H9 (cell line): ENCODE measurements around the gene CD47. TPM values are rescaled to one million over a fixed set of nuclear protein-coding genes. Genes with fewer than 3 reads are reported as not detected.

Experiments used
- DNase-seq: peaks from one replicate; pipeline ENCODE4 v3.0.0-alpha.2; 2017
- H2AFZ ChIP-seq: one replicate; pipeline ENCODE4 v1.6.1; 2013; ENCODE audit warnings: mild to moderate bottlenecking, low read length, control low read depth, moderate library complexity
- H2AK5ac ChIP-seq: 2 replicates; pipeline ENCODE4 v1.6.1; 2013; ENCODE audit warnings: low read length, control low read depth, mixed read lengths; ENCODE audit not compliant: insufficient read length
- H2BK120ac ChIP-seq: one replicate; pipeline ENCODE4 v1.6.1; 2013; ENCODE audit warnings: low read depth, mild to moderate bottlenecking, low read length, control low read depth, inconsistent platforms; ENCODE audit not compliant: poor library complexity, severe bottlenecking
- H2BK12ac ChIP-seq: 2 replicates; pipeline ENCODE4 v1.6.1; 2013; ENCODE audit warnings: low read length, control low read depth, mixed read lengths, low read depth; ENCODE audit not compliant: insufficient read length
- H2BK15ac ChIP-seq: 2 replicates; pipeline ENCODE4 v1.6.1; 2013; ENCODE audit warnings: low read depth, low read length, control low read depth
- H2BK20ac ChIP-seq: one replicate; pipeline ENCODE4 v1.6.1; 2013; ENCODE audit warnings: low read depth, mild to moderate bottlenecking, low read length, control low read depth, inconsistent platforms; ENCODE audit not compliant: poor library complexity, severe bottlenecking
- H2BK5ac ChIP-seq: 2 replicates; pipeline ENCODE4 v1.6.1; 2013; ENCODE audit warnings: low read length, control low read depth, mixed read lengths; ENCODE audit not compliant: insufficient read length
- H3K14ac ChIP-seq: 2 replicates; pipeline ENCODE4 v1.6.1; 2013; ENCODE audit warnings: low read length, control low read depth; ENCODE audit not compliant: insufficient read depth
- H3K18ac ChIP-seq: 2 replicates; pipeline ENCODE4 v1.6.1; 2013; ENCODE audit warnings: low read depth, mild to moderate bottlenecking, mixed read lengths, low read length, control low read depth; ENCODE audit not compliant: insufficient read length
- H3K23ac ChIP-seq: 2 replicates; pipeline ENCODE4 v1.6.1; 2013; ENCODE audit warnings: low read length, control low read depth, mixed read lengths, low read depth; ENCODE audit not compliant: insufficient read length
- H3K23me2 ChIP-seq: 2 replicates; pipeline ENCODE4 v1.6.1; 2013; ENCODE audit warnings: low read depth, mild to moderate bottlenecking, mixed read lengths, low read length, control low read depth; ENCODE audit not compliant: insufficient read length, poor library complexity, severe bottlenecking
- H3K27ac ChIP-seq: 2 replicates; pipeline ENCODE4 v1.5.1; 2013; ENCODE audit warnings: low read length, control low read depth, mixed read lengths, low read depth; ENCODE audit not compliant: insufficient read length
- H3K27me3 ChIP-seq: 2 replicates; pipeline ENCODE4 v1.6.1; 2013; ENCODE audit warnings: low read length, control low read depth, inconsistent platforms; ENCODE audit not compliant: insufficient read depth
- H3K4ac ChIP-seq: 2 replicates; pipeline ENCODE4 v1.6.1; 2013; ENCODE audit warnings: low read depth, mild to moderate bottlenecking, control low read depth, inconsistent platforms, low read length, moderate library complexity
- H3K4me1 ChIP-seq: 2 replicates; pipeline ENCODE4 v1.6.1; 2013; ENCODE audit warnings: low read length, control low read depth, inconsistent platforms; ENCODE audit not compliant: insufficient read depth
- H3K4me2 ChIP-seq: 2 replicates; pipeline ENCODE4 v1.6.1; 2013; ENCODE audit warnings: low read length, control low read depth, mixed read lengths; ENCODE audit not compliant: insufficient read length, insufficient read depth
- H3K56ac ChIP-seq: 2 replicates; pipeline ENCODE4 v1.6.1; 2013; ENCODE audit warnings: low read depth, mild to moderate bottlenecking, mixed read lengths, low read length, control low read depth; ENCODE audit not compliant: insufficient read length
- H3K79me1 ChIP-seq: 2 replicates; pipeline ENCODE4 v1.6.1; 2013; ENCODE audit warnings: low read depth, mild to moderate bottlenecking, moderate library complexity, low read length, control low read depth, inconsistent platforms; ENCODE audit not compliant: insufficient read depth, poor library complexity, severe bottlenecking
- H3K79me2 ChIP-seq: 2 replicates; pipeline ENCODE4 v1.6.1; 2013; ENCODE audit warnings: low read length, control low read depth, inconsistent platforms; ENCODE audit not compliant: insufficient read depth
- H3K9ac ChIP-seq: 2 replicates; pipeline ENCODE4 v1.6.1; 2013; ENCODE audit warnings: low read length, control low read depth, mixed read lengths; ENCODE audit not compliant: insufficient read length; ENCODE audit errors: extremely low read depth
- H3K9me3 ChIP-seq: one replicate; pipeline ENCODE4 v1.6.1; 2013; ENCODE audit warnings: low read depth, low read length, inconsistent platforms; ENCODE audit not compliant: control insufficient read depth
- H3T11ph ChIP-seq: one replicate; pipeline ENCODE4 v1.6.1; 2013; ENCODE audit warnings: mild to moderate bottlenecking, low read length, control low read depth, inconsistent platforms
- H4K20me1 ChIP-seq: one replicate; pipeline ENCODE4 v1.6.1; 2013; ENCODE audit not compliant: control insufficient read depth, insufficient read length, insufficient read depth
- H4K5ac ChIP-seq: 2 replicates; pipeline ENCODE4 v1.6.1; 2013; ENCODE audit warnings: low read depth, mild to moderate bottlenecking, mixed read lengths, low read length, control low read depth; ENCODE audit not compliant: insufficient read length
- H4K8ac ChIP-seq: replicated peaks from 2 replicates; pipeline ENCODE4 v1.6.1; 2013; ENCODE audit warnings: low read length, control low read depth, mixed read lengths, low read depth; ENCODE audit not compliant: insufficient read length
- H4K91ac ChIP-seq: 2 replicates; pipeline ENCODE4 v1.6.1; 2013; ENCODE audit warnings: low read depth, mild to moderate bottlenecking, moderate library complexity, mixed read lengths, low read length, control low read depth; ENCODE audit not compliant: insufficient read length
- H3K27ac Mint-ChIP-seq, 3 experiments: 2 replicates in 2 of 3; 3 replicates in 1 of 3; pipeline ENCODE4 v1.8.0; 2020 to 2021; ENCODE audit warnings: mixed read lengths in 3 of 3, mild to moderate bottlenecking in 1 of 3, moderate library complexity in 1 of 3
- H3K27me3 Mint-ChIP-seq: 2 replicates; pipeline ENCODE4 v1.8.0; 2021; ENCODE audit warnings: low read depth, mild to moderate bottlenecking, moderate library complexity, mixed read lengths
- H3K36me3 Mint-ChIP-seq, 3 experiments: 2 replicates in 2 of 3; 3 replicates in 1 of 3; pipeline ENCODE4 v1.8.0; 2020 to 2021; ENCODE audit warnings: low read depth in 3 of 3, mixed read lengths in 3 of 3; ENCODE audit not compliant: insufficient read depth in 1 of 3
- H3K4me1 Mint-ChIP-seq, 2 experiments: 2 replicates each; pipeline ENCODE4 v1.8.0; 2020; ENCODE audit warnings: mixed read lengths in 2 of 2
- H3K4me3 Mint-ChIP-seq, 2 experiments: 2 replicates in 1 of 2; 3 replicates in 1 of 2; pipeline ENCODE4 v1.8.0; 2020 to 2021; ENCODE audit warnings: mild to moderate bottlenecking in 2 of 2, mixed read lengths in 2 of 2, moderate library complexity in 1 of 2
- H3K9me3 Mint-ChIP-seq, 2 experiments: 2 replicates in 1 of 2; 3 replicates in 1 of 2; pipeline ENCODE4 v1.8.0; 2020; ENCODE audit warnings: mild to moderate bottlenecking in 2 of 2, mixed read lengths in 2 of 2, moderate library complexity in 1 of 2
- WGBS: extraction: QIAGEN DNeasy Blood & Tissue Kit; methylation state at CpG from one replicate; pipeline ENCODE4 v1.1.7; 2013; ENCODE audit warnings: missing lambda C conversion rate, low lambda C conversion rate, mixed read lengths; ENCODE audit not compliant: insufficient read length; ENCODE audit errors: extremely low coverage; 5-methylcytosine and 5-hydroxymethylcytosine counted together
- total RNA-seq: library from RNA; stranded (reverse); gene quantifications from 2 replicates; pipeline ENCODE4 v1.2.1, GENCODE V29; 2021
- TF ChIP-seq, protein P1 (sequence below): fragments of 200-600 bp; sonication (generic); conservative IDR thresholded peaks from 3 replicates; pipeline ENCODE4 v1.8.0; 2021; ENCODE audit warnings: antibody characterized with exemption, mild to moderate bottlenecking

The CD47 gene
- total RNA-seq, 1 experiment from 2014 or later: 15.4 TPM

DNA sequence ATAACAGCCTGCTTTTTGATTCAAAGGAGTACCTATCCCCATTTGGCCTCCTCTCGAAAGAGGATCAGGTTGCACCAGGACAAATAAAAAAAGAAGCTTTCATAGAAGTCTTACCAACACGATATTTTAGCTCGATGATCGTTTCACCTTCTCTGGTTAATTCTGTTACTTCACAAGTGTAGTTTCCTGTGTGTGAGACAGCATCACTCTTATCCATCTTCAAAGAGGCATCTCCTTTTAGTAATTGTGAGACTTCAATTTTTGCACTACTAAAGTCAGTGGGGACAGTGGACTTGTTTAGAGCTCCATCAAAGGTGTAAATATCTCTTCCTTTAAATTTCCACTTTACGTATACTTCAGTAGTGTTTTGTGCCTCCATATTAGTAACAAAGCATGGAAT is 11.0 kb downstream of the CD47 start:
- no peaks in the 10 kb centered on the region for H3K27me3 Mint-ChIP-seq
- Histone ChIP-seq H3K9me3 (no peaks in the 10 kb centered on the region), H4K20me1 (no peaks in the 10 kb centered on the region), H2BK5ac (no peak overlapping the region), H4K5ac (no peak overlapping the region), H2AFZ (no peak overlapping the region), H3K56ac (no peak overlapping the region), H2BK15ac (no peak overlapping the region), H3K23ac (no peak overlapping the region), H3K79me2 (no peaks in the 10 kb centered on the region), H4K8ac (no peak overlapping the region), H2BK120ac (no peak overlapping the region), H2AK5ac (no peak overlapping the region), H4K91ac (no peak overlapping the region), H3K4me2 (no peak overlapping the region), H3K27me3 (no peaks in the 10 kb centered on the region), H3K4me1 (no peaks in the 10 kb centered on the region), H3K23me2 (no peaks in the 10 kb centered on the region), H3K79me1 (no peaks in the 10 kb centered on the region), H3K4ac (no peak overlapping the region), H3T11ph (no peak overlapping the region), H3K27ac (no peak overlapping the region), H3K9ac (no peak overlapping the region), H2BK20ac (no peak overlapping the region), H3K18ac (no peak overlapping the region), H3K14ac (no peak overlapping the region), H2BK12ac (no peak overlapping the region)
- WGBS: no CpG with 5 or more reads among the region's 5 CpGs
- TF ChIP-seq, protein P1, sequence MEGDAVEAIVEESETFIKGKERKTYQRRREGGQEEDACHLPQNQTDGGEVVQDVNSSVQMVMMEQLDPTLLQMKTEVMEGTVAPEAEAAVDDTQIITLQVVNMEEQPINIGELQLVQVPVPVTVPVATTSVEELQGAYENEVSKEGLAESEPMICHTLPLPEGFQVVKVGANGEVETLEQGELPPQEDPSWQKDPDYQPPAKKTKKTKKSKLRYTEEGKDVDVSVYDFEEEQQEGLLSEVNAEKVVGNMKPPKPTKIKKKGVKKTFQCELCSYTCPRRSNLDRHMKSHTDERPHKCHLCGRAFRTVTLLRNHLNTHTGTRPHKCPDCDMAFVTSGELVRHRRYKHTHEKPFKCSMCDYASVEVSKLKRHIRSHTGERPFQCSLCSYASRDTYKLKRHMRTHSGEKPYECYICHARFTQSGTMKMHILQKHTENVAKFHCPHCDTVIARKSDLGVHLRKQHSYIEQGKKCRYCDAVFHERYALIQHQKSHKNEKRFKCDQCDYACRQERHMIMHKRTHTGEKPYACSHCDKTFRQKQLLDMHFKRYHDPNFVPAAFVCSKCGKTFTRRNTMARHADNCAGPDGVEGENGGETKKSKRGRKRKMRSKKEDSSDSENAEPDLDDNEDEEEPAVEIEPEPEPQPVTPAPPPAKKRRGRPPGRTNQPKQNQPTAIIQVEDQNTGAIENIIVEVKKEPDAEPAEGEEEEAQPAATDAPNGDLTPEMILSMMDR: no peak
- H3K4me3 Mint-ChIP-seq: no peak overlapping the region
- DNase-seq: no peak
- H3K36me3 Mint-ChIP-seq: no peaks in the 10 kb centered on the region; a peak in 1 of 7 replicates
- H3K4me1 Mint-ChIP-seq: no peaks in the 10 kb centered on the region
- no peaks in the 10 kb centered on the region for H3K9me3 Mint-ChIP-seq
- H3K27ac Mint-ChIP-seq: no peak overlapping the region
